Mesothelial cell of epicardium (in vitro differentiated cells): ENCODE data around the gene RNH1. TPM values are rescaled to one million over a fixed set of nuclear protein-coding genes. Genes with fewer than 3 reads are reported as not detected.

ENCODE experiments used
- DNase-seq, 2 experiments: peaks; one replicate each; pipeline ENCODE4 v3.0.0; 2021; ENCODE audit warnings: low spot score in 2 of 2; ENCODE audit not compliant: unreplicated experiment in 2 of 2
- H3K27ac Mint-ChIP-seq: 2 replicates; pipeline ENCODE4 v1.8.0; 2021; ENCODE audit warnings: mixed read lengths
- H3K27me3 Mint-ChIP-seq: 2 replicates; pipeline ENCODE4 v1.8.0; 2021; ENCODE audit warnings: low read depth, mixed read lengths
- H3K36me3 Mint-ChIP-seq: 2 replicates; pipeline ENCODE4 v1.8.0; 2021; ENCODE audit warnings: mixed read lengths
- H3K4me1 Mint-ChIP-seq: 2 replicates; pipeline ENCODE4 v1.8.0; 2021; ENCODE audit warnings: mixed read lengths
- H3K4me3 Mint-ChIP-seq: 2 replicates; pipeline ENCODE4 v1.8.0; 2021; ENCODE audit warnings: mild to moderate bottlenecking, moderate library complexity, mixed read lengths
- H3K9me3 Mint-ChIP-seq: 2 replicates; pipeline ENCODE4 v1.8.0; 2021; ENCODE audit warnings: mixed read lengths
- CTCF ChIP-seq: fragments of 200-600 bp; sonication (generic); IDR thresholded peaks from one replicate; pipeline ENCODE4 v1.5.0; 2021; ENCODE audit warnings: antibody characterized with exemption; ENCODE audit not compliant: unreplicated experiment
- total RNA-seq: library from RNA; stranded (reverse); gene quantifications from 3 replicates; pipeline ENCODE4 v1.2.1, GENCODE V29; 2021

Gene RNH1
- total RNA-seq, 1 donor from 2014 or later = 81.7 TPM

- H3K27ac Mint-ChIP-seq = no peak overlapping the region
- DNase-seq = no peak
These were observed 50.5 kb downstream of the RNH1 start for GRCh38 chr11:456533-456932.

DNA sequence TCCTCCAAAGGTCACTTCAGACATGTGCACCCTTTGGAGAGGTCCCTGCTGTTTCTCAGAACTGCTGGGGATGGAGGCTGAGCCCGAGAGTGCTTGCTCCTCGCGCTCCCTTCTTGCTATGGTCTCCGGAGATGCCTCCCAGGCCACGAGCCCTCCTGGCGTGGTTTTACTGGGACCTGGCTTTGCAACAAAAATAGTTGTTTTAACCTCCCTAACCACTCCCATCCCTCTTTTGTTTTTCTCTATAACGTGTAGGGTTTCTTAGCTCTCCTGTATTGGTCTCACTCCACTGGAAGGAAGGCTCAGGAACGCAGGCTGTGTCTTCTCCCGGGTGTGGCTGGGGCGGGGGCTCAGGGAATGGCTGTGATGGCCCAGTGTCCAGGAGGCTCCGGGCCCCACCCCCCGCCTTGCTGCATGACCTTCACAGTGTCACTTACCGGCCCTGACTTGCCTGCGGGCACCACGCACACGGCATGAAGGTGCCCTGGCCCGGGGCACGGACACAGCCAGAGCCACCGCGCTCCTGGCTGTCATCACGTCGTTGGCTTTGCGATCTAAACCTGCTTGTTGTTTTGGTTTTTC is 51.4 kb downstream of the RNH1 start:
- H3K27ac Mint-ChIP-seq = no peak overlapping the region
- DNase-seq = no peak
- H3K9me3 Mint-ChIP-seq = no peaks in the 10 kb centered on the region
- H3K27me3 Mint-ChIP-seq = no peaks in the 10 kb centered on the region
- no peak for TF ChIP-seq CTCF
- peaks cover 13% of the 10 kb centered on the region for H3K4me1 Mint-ChIP-seq
- no peak overlapping the region for H3K4me3 Mint-ChIP-seq
- H3K36me3 Mint-ChIP-seq = peaks cover 7% of the 10 kb centered on the region

More at GRCh38 chr11:456533-456932, 50.5 kb downstream of the RNH1 start:
- Mint-ChIP-seq H3K27me3 (no peaks in the 10 kb centered on the region), H3K4me1 (peaks cover 8% of the 10 kb centered on the region), H3K36me3 (peaks cover 9% of the 10 kb centered on the region), H3K4me3 (no peak overlapping the region), H3K9me3 (no peaks in the 10 kb centered on the region)
- TF ChIP-seq CTCF = no peak

DNA sequence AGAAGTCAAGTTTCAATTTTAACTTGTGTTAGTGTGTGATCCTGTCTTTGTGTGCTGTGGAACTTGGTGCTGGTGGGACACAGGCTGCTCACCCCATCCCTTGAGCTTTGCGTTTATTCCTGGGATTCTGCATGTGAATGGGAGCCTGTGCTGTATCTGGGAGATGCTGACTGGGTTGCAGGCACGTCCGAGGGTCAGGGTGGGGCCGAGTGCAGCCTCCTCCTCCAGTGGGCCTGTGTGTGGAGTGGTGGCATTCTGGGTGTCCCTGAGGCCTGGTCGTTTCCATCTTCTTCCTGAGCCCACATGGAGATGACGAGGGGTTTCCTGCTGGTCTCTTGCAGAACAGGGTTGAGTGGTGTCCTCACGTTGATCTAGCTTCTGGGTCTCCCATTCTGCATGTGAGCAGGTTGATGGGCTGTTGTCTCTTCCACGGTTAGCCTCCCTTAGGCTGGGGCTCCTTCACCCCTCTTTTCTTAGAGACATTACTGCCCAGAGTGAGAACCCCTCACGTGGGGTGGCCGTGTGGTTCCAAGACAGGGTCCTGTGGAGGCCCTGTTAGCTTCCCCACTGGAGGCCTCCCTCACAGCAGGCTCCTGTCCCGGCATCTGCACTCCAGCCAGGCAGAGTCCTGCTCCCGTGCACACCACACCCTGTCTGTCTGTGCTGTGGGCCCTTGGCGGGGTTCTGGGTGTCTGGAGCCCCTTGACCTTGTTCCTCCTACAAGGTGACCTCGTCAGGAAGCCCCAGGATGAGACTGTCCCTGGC is 52.1 kb downstream of the RNH1 start:
- Mint-ChIP-seq H3K27me3 (no peaks in the 10 kb centered on the region), H3K27ac (no peak overlapping the region)
- no peak for DNase-seq

GRCh38 chr11:454043-454442 is 53.0 kb downstream of the RNH1 start:
- H3K27me3 Mint-ChIP-seq = no peaks in the 10 kb centered on the region
- H3K9me3 Mint-ChIP-seq = no peaks in the 10 kb centered on the region
- H3K4me1 Mint-ChIP-seq = peaks cover 14% of the 10 kb centered on the region
- no peak overlapping the region for H3K27ac Mint-ChIP-seq
- TF ChIP-seq CTCF = no peak
- H3K36me3 Mint-ChIP-seq = peaks cover 5% of the 10 kb centered on the region
- DNase-seq = no peak
- no peak overlapping the region for H3K4me3 Mint-ChIP-seq

More for the DNA sequence above, 52.1 kb downstream of the RNH1 start:
- TF ChIP-seq CTCF = no peak
- no peak overlapping the region for H3K4me3 Mint-ChIP-seq
- H3K4me1 Mint-ChIP-seq = peaks cover 10% of the 10 kb centered on the region
- H3K9me3 Mint-ChIP-seq = no peaks in the 10 kb centered on the region
- peaks cover 5% of the 10 kb centered on the region for H3K36me3 Mint-ChIP-seq

DNA sequence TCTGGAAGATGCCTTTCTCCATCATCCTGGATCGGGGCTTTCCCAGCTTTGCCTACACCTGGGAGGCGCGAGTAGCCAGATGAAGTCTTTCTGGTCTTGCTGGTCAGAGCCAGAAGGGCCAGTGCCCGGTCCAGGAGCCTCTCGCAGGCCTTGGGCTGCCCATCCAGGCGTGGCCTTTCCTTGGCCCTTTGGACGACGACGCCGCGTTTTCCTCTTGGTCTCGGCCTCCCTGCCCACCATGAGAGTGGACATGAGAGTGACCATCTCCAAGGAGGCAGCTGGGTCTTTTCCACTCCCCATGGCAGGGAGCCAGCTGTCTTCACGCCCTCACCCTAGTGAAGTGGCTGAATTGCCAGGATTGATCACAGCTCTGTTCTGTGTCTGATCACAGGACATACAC is 53.5 kb downstream of the RNH1 start:
- no peak for TF ChIP-seq CTCF
- Mint-ChIP-seq H3K4me1 (peaks cover 16% of the 10 kb centered on the region), H3K9me3 (no peaks in the 10 kb centered on the region), H3K36me3 (peaks cover 5% of the 10 kb centered on the region), H3K4me3 (no peak overlapping the region), H3K27me3 (no peaks in the 10 kb centered on the region), H3K27ac (no peak overlapping the region)
- DNase-seq = no peak
